Hypothalamus (tissue), 51 donors: Measurements from ENCODE around the gene ZNF513.
A peak's percentile ranks its signal among the peaks of the same experiment; 100 is the strongest.
"Not testable (repeated sequence)": the region's sequence is repeated elsewhere in the genome, so short reads cannot be mapped to it uniquely, and the experiment has no call there.

Experiments
- DNase-seq, 51 donors: peaks; one replicate each; lab custom pipeline; 2025; lab: John Stamatoyannopoulos, UW

Gene ZNF513

GRCh38 chr2:27380626-27381545 lies at the start of gene ZNF513:
Gene ZNF513 (minus strand): TSS chr2:27380734. CDS start chr2:27380526, 208 bp downstream.
- DNase-seq, result peak; percentile 72 to 99 (median 96)

GRCh38 chr2:27428978-27429541 lies 48.5 kb upstream of the ZNF513 start:
- peak in 48 of 51 donors; percentile 24 to 90 (median 73) for DNase-seq

DNA sequence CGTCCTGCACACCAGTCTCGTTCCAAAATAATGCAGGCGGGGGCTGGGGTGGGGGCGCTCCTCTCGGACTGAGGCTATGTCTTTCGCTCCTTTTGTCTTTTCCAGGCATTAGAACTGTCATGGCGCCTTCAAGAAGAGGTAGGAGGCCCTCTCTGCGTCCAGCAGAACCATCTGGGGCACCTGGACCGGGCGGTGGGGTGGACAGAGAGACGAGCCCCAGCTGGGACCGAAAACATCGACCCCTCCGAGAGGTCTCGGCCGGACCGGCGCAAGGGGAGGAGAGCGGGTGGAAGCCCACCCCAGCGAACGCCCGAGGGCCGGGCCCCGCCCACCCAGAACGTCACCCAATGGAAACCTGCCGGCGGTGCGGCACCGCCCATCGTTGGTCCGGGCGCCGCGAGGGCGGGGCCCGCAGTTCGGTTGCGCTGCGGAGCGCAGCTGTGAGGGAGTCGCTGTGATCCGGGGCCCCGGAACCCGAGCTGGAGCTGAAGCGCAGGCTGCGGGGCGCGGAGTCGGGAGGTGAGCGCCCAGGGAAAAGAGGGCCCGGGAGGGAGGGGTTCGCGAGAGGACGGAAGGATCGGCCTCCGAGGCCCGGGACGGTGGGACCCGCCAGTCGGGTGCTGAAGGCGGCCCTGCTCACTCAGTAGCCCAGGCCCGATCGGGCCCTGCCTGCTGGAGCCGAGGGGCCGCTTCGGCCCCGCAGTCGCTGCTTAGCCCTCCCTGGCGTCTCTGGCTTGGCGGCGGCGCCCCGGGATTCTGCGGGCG lies 47.9 kb upstream of the ZNF513 start, which contains the start of gene NRBP1:
Gene NRBP1, plus strand, starts transcription at position 419 of the 765 bp plus-strand sequence. CDS start 4,643 bp downstream, outside the sequence.
- DNase-seq, result peak; percentile 50 to 97 (median 89)

DNA sequence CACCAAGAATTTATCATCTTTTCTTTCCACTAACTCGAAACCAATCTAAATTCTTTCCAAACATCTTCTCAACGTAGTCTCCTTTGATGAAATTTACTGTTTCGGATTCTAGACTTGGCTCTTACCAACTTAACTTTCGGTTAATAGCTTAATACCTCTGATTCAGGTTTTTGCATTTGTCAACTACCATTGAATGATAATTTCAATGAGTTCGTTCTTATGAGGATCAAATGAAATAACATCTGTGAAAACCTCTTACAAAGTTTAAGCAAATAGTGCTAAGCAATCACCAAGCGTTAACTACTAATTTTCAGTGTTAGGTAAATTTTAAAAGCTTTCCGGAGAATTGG lies 47.3 kb upstream of the ZNF513 start:
- DNase-seq, result no peak

GRCh38 chr2:27425039-27425438 lies 44.5 kb upstream of the ZNF513 start:
- not testable (repeated sequence) for DNase-seq

DNA sequence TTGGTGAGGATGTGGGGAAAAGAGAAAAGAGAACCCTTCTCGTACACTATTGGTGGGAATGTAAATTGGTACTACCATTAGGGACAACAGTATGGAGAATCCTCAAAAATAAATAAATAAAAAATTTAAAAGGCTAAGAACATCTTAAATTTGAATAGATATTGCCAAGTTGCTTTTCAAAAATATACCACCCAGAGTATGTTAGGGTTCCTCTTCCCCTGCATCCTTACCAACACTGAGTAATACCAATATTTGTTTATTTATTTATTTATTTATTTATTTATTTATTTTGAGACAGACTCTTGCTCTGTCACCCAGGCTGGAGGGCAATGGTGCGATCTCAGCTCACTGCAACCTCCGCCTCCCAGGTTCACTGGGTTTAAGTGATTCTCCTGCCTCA lies 42.4 kb upstream of the ZNF513 start:
- DNase-seq, result no peak

GRCh38 chr2:27421660-27422250 lies 41.2 kb upstream of the ZNF513 start:
- DNase-seq, result no peak

GRCh38 chr2:27420996-27421395 lies 40.5 kb upstream of the ZNF513 start:
- DNase-seq, result no peak

GRCh38 chr2:27416151-27416550 lies 35.6 kb upstream of the ZNF513 start:
- DNase-seq, result no peak

- DNase-seq, result no peak
These were observed 32.1 kb upstream of the ZNF513 start for GRCh38 chr2:27412419-27413152.

GRCh38 chr2:27409321-27410073 lies 29.0 kb upstream of the ZNF513 start, which contains the start of gene PPM1G:
Gene PPM1G (minus strand): TSS chr2:27409591. CDS start chr2:27409422, 169 bp downstream.
- peak; percentile 35 to 98 (median 89) for DNase-seq

- DNase-seq, result peak in 6 of 51 donors; percentile 16 to 51 (median 39)
These were observed 28.2 kb upstream of the ZNF513 start for GRCh38 chr2:27408601-27409320.

DNA sequence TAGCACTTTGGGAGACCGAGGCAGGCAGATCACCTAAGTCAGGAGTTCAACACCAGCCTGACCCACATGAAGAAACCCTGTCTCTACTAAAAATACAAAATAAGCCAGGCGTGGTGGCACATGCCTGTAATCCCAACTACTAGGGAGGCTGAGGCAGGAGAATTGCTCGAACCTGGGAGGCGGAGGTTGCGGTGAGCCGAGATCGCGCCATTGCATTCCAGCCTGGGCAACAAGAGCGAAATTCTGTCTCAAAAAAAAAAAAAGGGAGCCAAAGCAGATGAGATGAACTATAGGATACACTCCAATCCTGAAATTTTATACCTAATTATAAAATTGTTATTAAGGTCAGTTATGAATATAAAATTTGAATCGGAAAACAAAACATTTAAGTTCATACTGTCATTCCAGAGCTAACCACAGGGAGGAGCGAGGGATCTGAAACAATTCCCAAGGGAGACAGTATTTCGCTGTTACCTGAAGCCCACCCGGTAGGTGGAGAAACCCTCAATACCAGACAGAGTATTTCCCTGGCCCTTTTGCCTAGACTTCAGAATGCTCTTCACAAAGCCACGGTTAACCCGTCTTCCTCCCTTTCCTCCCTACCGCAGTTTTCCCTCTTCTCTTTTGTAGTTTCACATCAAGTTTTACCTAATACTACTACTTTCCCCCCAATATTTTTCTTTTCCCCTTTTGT lies 27.4 kb upstream of the ZNF513 start:
- DNase-seq, result peak in 3 of 51 donors; percentile 3 to 22 (median 6)

DNA sequence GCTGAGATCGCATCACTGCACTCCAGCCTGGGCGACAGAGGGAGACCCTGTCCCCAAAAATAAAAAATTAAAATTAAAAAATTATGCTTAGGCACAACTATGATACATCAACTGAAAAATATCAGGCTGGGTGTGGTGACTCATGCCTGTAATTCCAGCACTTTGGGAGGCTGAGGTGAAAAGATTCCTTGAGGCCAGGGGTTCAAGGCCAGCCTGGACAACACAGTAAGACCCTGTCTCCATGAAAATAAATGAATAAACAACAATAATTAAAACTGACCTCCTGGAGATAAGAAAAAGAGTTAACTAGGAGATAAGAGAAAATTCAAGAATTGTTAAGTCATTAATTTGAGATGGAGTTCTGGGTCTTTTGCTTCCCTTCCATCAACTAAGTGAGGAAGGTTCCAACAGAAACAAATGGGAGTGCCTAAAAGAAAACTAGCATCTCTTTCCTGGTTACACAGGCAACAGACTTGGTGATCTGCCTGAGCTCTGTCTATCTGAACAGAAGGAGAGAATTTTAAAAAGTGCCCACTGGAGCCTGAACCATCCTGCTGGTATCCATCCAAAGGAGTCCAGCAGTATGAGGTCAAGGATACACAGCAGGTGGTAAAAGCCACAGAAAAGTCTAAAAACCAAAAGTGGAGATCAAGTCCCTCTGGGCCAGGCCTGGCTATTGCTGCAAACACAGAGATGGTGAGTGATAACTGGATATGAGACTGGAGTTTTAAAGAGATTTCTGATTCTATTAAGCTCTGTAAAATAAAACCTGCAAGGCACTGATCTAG lies 20.0 kb upstream of the ZNF513 start:
- no peak for DNase-seq

GRCh38 chr2:27398962-27399361 lies 18.4 kb upstream of the ZNF513 start:
- no peak for DNase-seq

DNA sequence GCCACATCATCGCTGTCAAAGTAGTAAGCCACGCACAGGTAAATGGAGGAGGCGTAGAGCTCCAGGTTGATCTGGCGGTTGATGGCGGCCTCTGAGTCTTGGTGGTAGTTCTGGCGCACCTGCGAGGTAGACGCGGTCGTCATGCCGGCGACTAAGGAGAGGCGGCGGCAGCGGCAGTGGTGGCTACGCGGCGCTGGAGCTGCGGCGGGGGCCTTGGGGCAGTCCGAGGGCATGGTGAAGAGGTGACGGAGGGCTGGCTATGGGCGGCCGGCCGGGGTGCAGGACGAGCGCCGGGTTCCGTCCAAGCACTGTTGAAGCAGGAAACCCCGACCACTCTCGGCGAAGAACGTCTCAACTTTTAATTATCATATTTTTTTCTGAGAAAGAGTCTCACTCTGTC lies 12.7 kb upstream of the ZNF513 start:
- no peak for DNase-seq
